Prostate gland (tissue), 2 donors: ENCODE results near the gene EEF1AKMT3.

ENCODE experiments used
- CTCF ChIP-seq, 4 experiments: fragments of 200-600 bp in 2 of 4; fragments of 450-650 bp in 2 of 4; sonication (generic) in 2 of 4; IDR thresholded peaks; 1 replicate in 3 of 4; 2 replicates in 1 of 4; pipeline ENCODE4 v1.5.1; 2016 to 2019; ENCODE audit warnings: antibody characterized with exemption in 4 of 4, mild to moderate bottlenecking in 2 of 4, moderate library complexity in 2 of 4
- POLR2A ChIP-seq: fragments of 450-650 bp; IDR thresholded peaks from one replicate; pipeline ENCODE4 v1.6.1; 2016; ENCODE audit warnings: antibody characterized with exemption, mild to moderate bottlenecking
- POLR2AphosphoS5 ChIP-seq: sonication (generic); formaldehyde crosslinking; IDR thresholded peaks from one replicate; pipeline ENCODE4 v1.6.1; 2017; ENCODE audit warnings: antibody characterized with exemption

- peak; percentile 100 for TF ChIP-seq POLR2AphosphoS5
- peak in 1 of 4 experiments; percentile 19 for TF ChIP-seq CTCF (IDR thresholded peaks at IDR 0.05)
- peak; percentile 61 for TF ChIP-seq POLR2A
Observed at GRCh38 chr12:57751788-57752667, 20.4 kb upstream of the EEF1AKMT3 start, which contains the start of gene CDK4.
